HEK293 (cell line): ENCODE measurements around the gene CLP1.

ENCODE experiments used
- MZF1 ChIP-seq: fragments of 450-650 bp; formaldehyde crosslinking; IDR thresholded peaks from 2 replicates; pipeline ENCODE4 v1.5.1; 2017; ENCODE audit warnings: missing biosample characterization, missing genetic modification characterization, borderline replicate concordance
- OSR2 ChIP-seq: fragments of 450-650 bp; formaldehyde crosslinking; IDR thresholded peaks from 2 replicates; pipeline ENCODE4 v1.5.1; 2016; ENCODE audit warnings: missing biosample characterization, missing genetic modification characterization
- ZNF2 ChIP-seq: fragments of 450-650 bp; formaldehyde crosslinking; IDR thresholded peaks from 2 replicates; pipeline ENCODE4 v1.5.1; 2016; ENCODE audit warnings: missing biosample characterization, missing genetic modification characterization
- ZNF292 ChIP-seq: fragments of 450-650 bp; formaldehyde crosslinking; IDR thresholded peaks from 2 replicates; pipeline ENCODE4 v1.5.1; 2016; ENCODE audit warnings: low read depth, missing biosample characterization, missing genetic modification characterization, borderline replicate concordance
- ZNF350 ChIP-seq: fragments of 450-650 bp; formaldehyde crosslinking; IDR thresholded peaks from 2 replicates; pipeline ENCODE4 v1.5.0; 2017; ENCODE audit warnings: missing biosample characterization, mild to moderate bottlenecking, missing genetic modification characterization
- ZNF416 ChIP-seq: fragments of 450-650 bp; formaldehyde crosslinking; IDR thresholded peaks from 2 replicates; pipeline ENCODE4 v1.5.1; 2016; ENCODE audit warnings: missing biosample characterization, missing genetic modification characterization
- ZNF426 ChIP-seq: fragments of 450-650 bp; formaldehyde crosslinking; IDR thresholded peaks from 2 replicates; pipeline ENCODE4 v1.5.1; 2017; ENCODE audit warnings: missing biosample characterization, missing genetic modification characterization, mild to moderate bottlenecking, inconsistent platforms, moderate library complexity
- ZNF621 ChIP-seq: fragments of 450-650 bp; formaldehyde crosslinking; IDR thresholded peaks from 2 replicates; pipeline ENCODE4 v1.5.1; 2017; ENCODE audit warnings: missing biosample characterization, missing genetic modification characterization
- ZNF785 ChIP-seq: fragments of 450-650 bp; formaldehyde crosslinking; IDR thresholded peaks from 2 replicates; pipeline ENCODE4 v1.5.1; 2016; ENCODE audit warnings: missing biosample characterization, missing genetic modification characterization
- TF ChIP-seq, protein P1 (sequence below): fragments of 450-650 bp; formaldehyde crosslinking; IDR thresholded peaks from 2 replicates; pipeline ENCODE4 v1.5.1; 2016; ENCODE audit warnings: missing biosample characterization, missing genetic modification characterization
- TF ChIP-seq, protein P2 (sequence below): fragments of 450-650 bp; formaldehyde crosslinking; conservative IDR thresholded peaks from 2 replicates; pipeline ENCODE4 v1.5.1; 2016; ENCODE audit warnings: low read depth, missing biosample characterization, missing genetic modification characterization

DNA sequence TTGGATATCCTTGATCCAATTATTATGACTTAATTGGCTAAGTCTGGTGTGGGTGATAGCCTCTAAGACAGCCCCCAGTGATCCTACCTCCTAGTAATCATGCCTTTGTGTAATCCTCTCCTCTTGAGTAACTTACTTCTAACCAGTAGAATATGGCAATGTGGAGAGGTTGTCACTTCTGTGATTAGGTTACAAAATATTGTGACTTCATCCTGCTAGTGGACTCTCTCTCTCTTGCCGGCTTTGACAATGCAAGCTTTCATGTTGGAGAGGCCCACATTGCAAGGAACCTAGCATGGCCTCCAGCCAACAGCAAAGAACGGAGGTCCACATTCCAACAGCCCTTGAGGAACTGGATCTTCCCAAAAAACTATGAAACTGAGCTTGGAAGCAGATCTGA is 27.4 kb upstream of the CLP1 start:
- TF ChIP-seq, protein P1, sequence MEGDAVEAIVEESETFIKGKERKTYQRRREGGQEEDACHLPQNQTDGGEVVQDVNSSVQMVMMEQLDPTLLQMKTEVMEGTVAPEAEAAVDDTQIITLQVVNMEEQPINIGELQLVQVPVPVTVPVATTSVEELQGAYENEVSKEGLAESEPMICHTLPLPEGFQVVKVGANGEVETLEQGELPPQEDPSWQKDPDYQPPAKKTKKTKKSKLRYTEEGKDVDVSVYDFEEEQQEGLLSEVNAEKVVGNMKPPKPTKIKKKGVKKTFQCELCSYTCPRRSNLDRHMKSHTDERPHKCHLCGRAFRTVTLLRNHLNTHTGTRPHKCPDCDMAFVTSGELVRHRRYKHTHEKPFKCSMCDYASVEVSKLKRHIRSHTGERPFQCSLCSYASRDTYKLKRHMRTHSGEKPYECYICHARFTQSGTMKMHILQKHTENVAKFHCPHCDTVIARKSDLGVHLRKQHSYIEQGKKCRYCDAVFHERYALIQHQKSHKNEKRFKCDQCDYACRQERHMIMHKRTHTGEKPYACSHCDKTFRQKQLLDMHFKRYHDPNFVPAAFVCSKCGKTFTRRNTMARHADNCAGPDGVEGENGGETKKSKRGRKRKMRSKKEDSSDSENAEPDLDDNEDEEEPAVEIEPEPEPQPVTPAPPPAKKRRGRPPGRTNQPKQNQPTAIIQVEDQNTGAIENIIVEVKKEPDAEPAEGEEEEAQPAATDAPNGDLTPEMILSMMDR (tag by site-specific recombination) = no peak
- TF ChIP-seq ZNF416 (tag by site-specific recombination) = no peak
- no peak for TF ChIP-seq ZNF2
- no peak for TF ChIP-seq ZNF350
- no peak for TF ChIP-seq ZNF426 (tag by site-specific recombination)
- no peak for TF ChIP-seq ZNF785
- TF ChIP-seq OSR2 (tag by site-specific recombination) = no peak
- TF ChIP-seq MZF1 (tag by site-specific recombination) = no peak
- no peak for TF ChIP-seq ZNF292 (tag by site-specific recombination)
- no peak for TF ChIP-seq ZNF621
- TF ChIP-seq, protein P2, sequence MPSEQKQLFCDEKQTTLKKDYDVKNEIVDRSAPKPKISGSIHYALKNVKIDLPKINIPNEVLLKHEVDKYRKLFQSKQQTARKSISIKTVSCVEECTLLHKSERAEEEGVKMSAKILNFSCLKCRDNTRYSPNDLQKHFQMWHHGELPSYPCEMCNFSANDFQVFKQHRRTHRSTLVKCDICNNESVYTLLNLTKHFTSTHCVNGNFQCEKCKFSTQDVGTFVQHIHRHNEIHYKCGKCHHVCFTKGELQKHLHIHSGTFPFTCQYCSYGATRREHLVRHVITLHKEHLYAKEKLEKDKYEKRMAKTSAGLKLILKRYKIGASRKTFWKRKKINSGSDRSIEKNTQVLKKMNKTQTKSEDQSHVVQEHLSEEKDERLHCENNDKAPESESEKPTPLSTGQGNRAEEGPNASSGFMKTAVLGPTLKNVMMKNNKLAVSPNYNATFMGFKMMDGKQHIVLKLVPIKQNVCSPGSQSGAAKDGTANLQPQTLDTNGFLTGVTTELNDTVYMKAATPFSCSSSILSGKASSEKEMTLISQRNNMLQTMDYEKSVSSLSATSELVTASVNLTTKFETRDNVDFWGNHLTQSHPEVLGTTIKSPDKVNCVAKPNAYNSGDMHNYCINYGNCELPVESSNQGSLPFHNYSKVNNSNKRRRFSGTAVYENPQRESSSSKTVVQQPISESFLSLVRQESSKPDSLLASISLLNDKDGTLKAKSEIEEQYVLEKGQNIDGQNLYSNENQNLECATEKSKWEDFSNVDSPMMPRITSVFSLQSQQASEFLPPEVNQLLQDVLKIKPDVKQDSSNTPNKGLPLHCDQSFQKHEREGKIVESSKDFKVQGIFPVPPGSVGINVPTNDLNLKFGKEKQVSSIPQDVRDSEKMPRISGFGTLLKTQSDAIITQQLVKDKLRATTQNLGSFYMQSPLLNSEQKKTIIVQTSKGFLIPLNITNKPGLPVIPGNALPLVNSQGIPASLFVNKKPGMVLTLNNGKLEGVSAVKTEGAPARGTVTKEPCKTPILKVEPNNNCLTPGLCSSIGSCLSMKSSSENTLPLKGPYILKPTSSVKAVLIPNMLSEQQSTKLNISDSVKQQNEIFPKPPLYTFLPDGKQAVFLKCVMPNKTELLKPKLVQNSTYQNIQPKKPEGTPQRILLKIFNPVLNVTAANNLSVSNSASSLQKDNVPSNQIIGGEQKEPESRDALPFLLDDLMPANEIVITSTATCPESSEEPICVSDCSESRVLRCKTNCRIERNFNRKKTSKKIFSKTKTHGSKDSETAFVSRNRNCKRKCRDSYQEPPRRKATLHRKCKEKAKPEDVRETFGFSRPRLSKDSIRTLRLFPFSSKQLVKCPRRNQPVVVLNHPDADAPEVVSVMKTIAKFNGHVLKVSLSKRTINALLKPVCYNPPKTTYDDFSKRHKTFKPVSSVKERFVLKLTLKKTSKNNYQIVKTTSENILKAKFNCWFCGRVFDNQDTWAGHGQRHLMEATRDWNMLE (tag by site-specific recombination) = no peak
